Type B pancreatic cell (in vitro differentiated cells): ENCODE measurements around the gene RIN3. TPM values are rescaled to one million over a fixed set of nuclear protein-coding genes. Genes with fewer than 3 reads are reported as not detected.

Experiments used
- DNase-seq: peaks from one replicate; pipeline ENCODE4 v3.0.0; 2021; ENCODE audit warnings: mixed read lengths; ENCODE audit not compliant: unreplicated experiment; ENCODE audit errors: extremely low spot score
- H3K27ac Mint-ChIP-seq: 2 replicates; pipeline ENCODE4 v1.8.0; 2021; ENCODE audit warnings: mild to moderate bottlenecking, mixed read lengths
- H3K27me3 Mint-ChIP-seq: 2 replicates; pipeline ENCODE4 v1.8.0; 2021; ENCODE audit warnings: mixed read lengths
- H3K36me3 Mint-ChIP-seq: 2 replicates; pipeline ENCODE4 v1.8.0; 2021; ENCODE audit warnings: mixed read lengths
- H3K4me1 Mint-ChIP-seq: one replicate; pipeline ENCODE4 v1.8.0; 2021; ENCODE audit warnings: mixed read lengths; ENCODE audit not compliant: unreplicated experiment
- H3K4me3 Mint-ChIP-seq: 2 replicates; pipeline ENCODE4 v1.8.0; 2021; ENCODE audit warnings: mild to moderate bottlenecking, mixed read lengths
- H3K9me3 Mint-ChIP-seq: 2 replicates; pipeline ENCODE4 v1.8.0; 2021; ENCODE audit warnings: mixed read lengths
- CTCF ChIP-seq: fragments of 200-600 bp; sonication (generic); conservative IDR thresholded peaks from 2 replicates; pipeline ENCODE4 v1.5.0; 2021; ENCODE audit warnings: antibody characterized with exemption, mild to moderate bottlenecking
- total RNA-seq: library from RNA; stranded (reverse); gene quantifications from 2 replicates; pipeline ENCODE4 v1.2.1, GENCODE V29; 2021; ENCODE audit warnings: low replicate concordance

The RIN3 gene
- total RNA-seq, 1 donor from 2014 or later = 12.9 TPM

- Mint-ChIP-seq H3K9me3 (peaks cover 7% of the 10 kb centered on the region), H3K36me3 (peaks cover 27% of the 10 kb centered on the region), H3K4me3 (no peak overlapping the region), H3K27ac (no peak overlapping the region), H3K27me3 (no peaks in the 10 kb centered on the region), H3K4me1 (peaks cover 16% of the 10 kb centered on the region)
- DNase-seq = no peak
- TF ChIP-seq CTCF = no peak
Observed at GRCh38 chr14:92734618-92735017, 221.0 kb downstream of the RIN3 start.

DNA sequence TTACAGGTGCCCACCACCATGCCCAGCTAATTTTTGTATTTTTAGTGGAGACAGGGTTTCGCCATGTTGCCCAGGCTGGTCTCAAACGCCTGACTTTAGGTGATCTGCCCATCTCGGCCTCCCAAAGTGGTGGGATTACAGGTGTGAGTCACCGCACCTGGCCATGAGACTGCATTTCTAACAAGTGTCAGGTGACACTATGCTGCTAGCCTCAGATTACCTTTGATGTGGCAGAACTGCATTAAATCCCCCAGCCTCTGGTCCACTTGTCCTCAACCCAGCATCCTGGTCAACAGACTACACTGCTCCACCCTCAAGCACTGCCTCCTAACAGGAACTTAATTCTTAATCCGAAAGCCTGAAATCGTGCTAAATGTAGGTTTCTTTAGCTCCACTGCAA lies 221.8 kb downstream of the RIN3 start:
- H3K9me3 Mint-ChIP-seq = peaks cover 7% of the 10 kb centered on the region
- peaks cover 23% of the 10 kb centered on the region for H3K36me3 Mint-ChIP-seq
- no peak for TF ChIP-seq CTCF
- no peak overlapping the region for H3K27ac Mint-ChIP-seq
- DNase-seq = no peak
- peaks cover 12% of the 10 kb centered on the region for H3K4me1 Mint-ChIP-seq
- no peak overlapping the region for H3K4me3 Mint-ChIP-seq
- no peaks in the 10 kb centered on the region for H3K27me3 Mint-ChIP-seq

GRCh38 chr14:92737206-92737605 lies 223.6 kb downstream of the RIN3 start:
- no peak overlapping the region for H3K27ac Mint-ChIP-seq
- no peak overlapping the region for H3K4me3 Mint-ChIP-seq
- no peak for DNase-seq
- peaks cover 9% of the 10 kb centered on the region for H3K36me3 Mint-ChIP-seq
- H3K4me1 Mint-ChIP-seq = peaks cover 12% of the 10 kb centered on the region
- TF ChIP-seq CTCF = no peak
- H3K9me3 Mint-ChIP-seq = no peaks in the 10 kb centered on the region
- no peaks in the 10 kb centered on the region for H3K27me3 Mint-ChIP-seq

- Mint-ChIP-seq H3K27ac (no peak overlapping the region), H3K4me3 (no peak overlapping the region), H3K9me3 (no peaks in the 10 kb centered on the region), H3K27me3 (no peaks in the 10 kb centered on the region), H3K4me1 (peaks cover 12% of the 10 kb centered on the region), H3K36me3 (peaks cover 4% of the 10 kb centered on the region)
- TF ChIP-seq CTCF = no peak
- DNase-seq = no peak
Observed at GRCh38 chr14:92737619-92738188, 224.1 kb downstream of the RIN3 start.

Other genes with a start within 250 kb of the RIN3 start
- 0.57 and 0.82 TPM in 2 replicates for gene SLC24A4, start 190.6 kb upstream of the RIN3 start, total RNA-seq
- 71.2 and 80.3 TPM in 2 replicates for gene LGMN, start 234.8 kb downstream of the RIN3 start, total RNA-seq